Psoas muscle (tissue), 8 donors: Measurements from ENCODE around the gene CAST. TPM values are rescaled to one million over a fixed set of nuclear protein-coding genes. Genes with fewer than 3 reads are reported as not detected.

Source experiments
- ATAC-seq, 4 donors: fragments of 200-7000 bp; cut with Tn5 transposase; one replicate each; pipeline ENCODE4 v1.9.1; 2020; ENCODE audit warnings: moderate library complexity in 3 of 4, mild to moderate bottlenecking in 2 of 4
- DNase-seq, 2 donors: peaks; one replicate each; pipeline ENCODE4 v3.0.0-alpha.2; 2020
- H3K27ac ChIP-seq: fragments of 200-600 bp; one replicate; pipeline ENCODE4 v1.8.0; 2022
- H3K27me3 ChIP-seq, 3 donors: fragments of 200-600 bp in 1 of 3; one replicate each; pipeline versions ENCODE4 v1.6.1 to v1.8.0; 2013 to 2022; ENCODE audit warnings: low read length in 2 of 3, mild to moderate bottlenecking in 2 of 3, moderate library complexity in 1 of 3; ENCODE audit not compliant: insufficient read depth in 3 of 3
- H3K36me3 ChIP-seq, 2 donors: fragments of 200-600 bp in 1 of 2; one replicate each; pipeline versions ENCODE4 v1.6.1 to v1.8.0; 2013 to 2022; ENCODE audit warnings: low read depth in 1 of 2, mild to moderate bottlenecking in 1 of 2, moderate library complexity in 1 of 2; ENCODE audit not compliant: insufficient read depth in 1 of 2
- H3K4me1 ChIP-seq: fragments of 200-600 bp; one replicate; pipeline ENCODE4 v1.8.0; 2022
- H3K4me3 ChIP-seq: fragments of 200-600 bp; one replicate; pipeline ENCODE4 v1.8.0; 2022; ENCODE audit warnings: mild to moderate bottlenecking
- H3K9me3 ChIP-seq: fragments of 200-600 bp; one replicate; pipeline ENCODE4 v1.8.0; 2022
- CTCF ChIP-seq: fragments of 200-600 bp; IDR thresholded peaks from one replicate; pipeline ENCODE4 v1.8.0; 2022; ENCODE audit warnings: antibody characterized with exemption
- WGBS, 3 donors: extraction: QIAGEN DNeasy Blood & Tissue Kit; methylation state at CpG; one replicate each; pipeline versions ENCODE4 v1.1.6 to v1.1.7; 2013; 5-methylcytosine and 5-hydroxymethylcytosine counted together
- intact Hi-C, 2 donors: fragments of 100-400 bp; cut with DNase I; formaldehyde crosslinking; loops; one replicate each; pipeline versions ENCODE4 v1.11.0 to v1.14.2; 2022
- polyA plus RNA-seq, 3 donors: library from polyadenylated mRNA; stranded (reverse); fragments of 200-250 nt; gene quantifications; one replicate each; pipeline ENCODE4 v1.2.3, GENCODE V29; 2013
- total RNA-seq, 4 donors: library from RNA; stranded (reverse); fragmentation: NEBNext Ultra II Directional in 2 of 4; extraction: Animal tissue kit (Norgen Biotek cat#: 25700) in 2 of 4; gene quantifications; one replicate each; pipeline versions ENCODE4 v1.2.1 to v1.2.4, GENCODE V29; 2021 to 2023
- donor health status: healthy with polysubstance abuse.
- donor health status: DM: no; HTN: no; CAD: no; lungs with moderate emphysema.
- donor health status: Bipolar disorder and iron deficiency.
- donor health status: healthy.
- donor health status: DM: yes; HTN: yes; CAD: no.
- donor health status: DM: no; HTN: no; CAD: no.
- donor health status: DM: no; HTN: no; CAD: no.
- donor health status: DM: yes; HTN: yes; CAD: no.

The CAST gene
- total and polyA plus RNA-seq, 7 donors = 193 to 447 (median 312) TPM

GRCh38 chr5:96655085-96655484, 7.1 kb upstream of the CAST start:
- TF ChIP-seq CTCF = no peak

GRCh38 chr5:96655506-96655905, 6.7 kb upstream of the CAST start:
- ATAC-seq (no peak), DNase-seq (no peak)
- H3K36me3 ChIP-seq = no peaks in the 10 kb centered on the region
- H3K9me3 ChIP-seq = no peaks in the 10 kb centered on the region
- no peak for TF ChIP-seq CTCF
- WGBS, 3 donors = 75 to 79% (median 78%) methylated on average over 1 of the region's 1 CpG
- no peaks in the 10 kb centered on the region for H3K27me3 ChIP-seq
- no peaks in the 10 kb centered on the region for H3K4me1 ChIP-seq
- intact Hi-C loops = no loop called here
- H3K4me3 ChIP-seq = no peak overlapping the region
- no peak overlapping the region for H3K27ac ChIP-seq

More at GRCh38 chr5:96655085-96655484, 7.1 kb upstream of the CAST start:
- Histone ChIP-seq H3K4me3 (no peak overlapping the region), H3K27ac (no peak overlapping the region), H3K36me3 (no peaks in the 10 kb centered on the region), H3K4me1 (no peaks in the 10 kb centered on the region), H3K9me3 (no peaks in the 10 kb centered on the region), H3K27me3 (no peaks in the 10 kb centered on the region)
- WGBS, 3 donors = 67 to 71% (median 69%) methylated on average over 3 of the region's 3 CpGs
- ATAC-seq (no peak), DNase-seq (no peak)
- intact Hi-C loops = no loop called here

- WGBS, 3 donors = 76 to 85% (median 78%) methylated on average over 3 of the region's 3 CpGs
Observed at GRCh38 chr5:96657068-96657467, 5.1 kb upstream of the CAST start.

GRCh38 chr5:96658272-96658671, 3.9 kb upstream of the CAST start:
- ATAC-seq = no peak
- Histone ChIP-seq H3K4me3 (no peak overlapping the region), H3K36me3 (no peaks in the 10 kb centered on the region), H3K27ac (no peak overlapping the region), H3K4me1 (peaks cover 4% of the 10 kb centered on the region), H3K9me3 (no peaks in the 10 kb centered on the region), H3K27me3 (no peaks in the 10 kb centered on the region)
- 62 to 84% (median 65%) methylated on average over 1 of the region's 1 CpG for WGBS, 3 donors
- no peak for DNase-seq
- intact Hi-C loops = no loop called here
- TF ChIP-seq CTCF = no peak

More at GRCh38 chr5:96657068-96657467, 5.1 kb upstream of the CAST start:
- Histone ChIP-seq H3K36me3 (no peaks in the 10 kb centered on the region), H3K4me3 (no peak overlapping the region), H3K9me3 (no peaks in the 10 kb centered on the region), H3K4me1 (peaks cover 4% of the 10 kb centered on the region), H3K27me3 (no peaks in the 10 kb centered on the region), H3K27ac (no peak overlapping the region)
- DNase-seq (peak in 1 of 2 donors; percentile 16), ATAC-seq (no peak)
- intact Hi-C loops = no loop called here
- no peak for TF ChIP-seq CTCF

- no peak for ATAC-seq
- WGBS, 3 donors = 90 to 96% (median 92%) methylated on average over 4 of the region's 4 CpGs
Observed at GRCh38 chr5:96659170-96659569, 3.0 kb upstream of the CAST start.

More at GRCh38 chr5:96659170-96659569, 3.0 kb upstream of the CAST start:
- intact Hi-C loops = no loop called here
- Histone ChIP-seq H3K36me3 (no peaks in the 10 kb centered on the region), H3K27ac (no peak overlapping the region), H3K4me3 (no peak overlapping the region), H3K27me3 (no peaks in the 10 kb centered on the region), H3K9me3 (no peaks in the 10 kb centered on the region), H3K4me1 (peaks cover 4% of the 10 kb centered on the region)
- no peak for DNase-seq
- TF ChIP-seq CTCF = no peak
